Effector CD4-positive, alpha-beta T cell (primary cell): Measurements from ENCODE around the gene CSGALNACT2.
"Not testable (repeated sequence)": the region's sequence is repeated elsewhere in the genome, so short reads cannot be mapped to it uniquely, and the experiment has no call there.

Source experiments
- DNase-seq: peaks from one replicate; pipeline ENCODE4 v3.0.0-alpha.2; 2020

CSGALNACT2 gene

DNA sequence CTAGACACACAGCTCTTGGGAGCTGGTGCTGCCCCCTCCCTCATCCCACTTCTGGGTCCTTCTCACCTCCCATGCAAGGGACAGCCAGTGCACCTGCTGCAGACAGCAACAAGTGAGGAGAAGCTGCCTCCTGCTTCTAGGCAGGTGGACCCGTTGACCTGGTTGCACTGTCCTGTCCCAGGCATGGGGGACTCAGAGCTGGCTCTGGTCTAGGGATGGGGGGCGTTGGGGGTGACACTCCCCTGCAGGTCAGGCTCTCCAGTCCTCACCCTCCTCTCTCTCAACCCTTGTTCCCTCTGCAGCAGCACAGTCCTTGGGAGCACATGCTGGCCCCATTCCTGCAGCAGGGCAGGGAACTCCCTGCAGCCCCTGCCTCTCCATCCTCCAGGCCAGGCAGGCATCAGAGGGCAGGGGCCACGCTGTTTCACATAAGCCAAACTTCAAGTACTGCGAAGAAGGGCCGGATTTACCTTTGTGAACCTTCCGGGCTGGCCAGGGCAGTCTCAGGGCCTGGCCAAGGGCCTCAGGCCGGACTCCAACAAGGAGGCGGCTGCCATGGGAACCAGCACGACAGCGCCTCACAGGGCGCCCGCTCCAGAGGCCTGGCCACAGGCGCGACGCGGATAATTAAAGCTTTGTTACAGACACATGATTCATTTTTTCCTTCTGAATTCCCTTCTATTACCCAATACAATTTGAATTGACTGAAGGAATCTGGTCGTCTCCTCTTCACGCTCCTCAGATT lies 80.1 kb downstream of the CSGALNACT2 start:
- no peak for DNase-seq

DNA sequence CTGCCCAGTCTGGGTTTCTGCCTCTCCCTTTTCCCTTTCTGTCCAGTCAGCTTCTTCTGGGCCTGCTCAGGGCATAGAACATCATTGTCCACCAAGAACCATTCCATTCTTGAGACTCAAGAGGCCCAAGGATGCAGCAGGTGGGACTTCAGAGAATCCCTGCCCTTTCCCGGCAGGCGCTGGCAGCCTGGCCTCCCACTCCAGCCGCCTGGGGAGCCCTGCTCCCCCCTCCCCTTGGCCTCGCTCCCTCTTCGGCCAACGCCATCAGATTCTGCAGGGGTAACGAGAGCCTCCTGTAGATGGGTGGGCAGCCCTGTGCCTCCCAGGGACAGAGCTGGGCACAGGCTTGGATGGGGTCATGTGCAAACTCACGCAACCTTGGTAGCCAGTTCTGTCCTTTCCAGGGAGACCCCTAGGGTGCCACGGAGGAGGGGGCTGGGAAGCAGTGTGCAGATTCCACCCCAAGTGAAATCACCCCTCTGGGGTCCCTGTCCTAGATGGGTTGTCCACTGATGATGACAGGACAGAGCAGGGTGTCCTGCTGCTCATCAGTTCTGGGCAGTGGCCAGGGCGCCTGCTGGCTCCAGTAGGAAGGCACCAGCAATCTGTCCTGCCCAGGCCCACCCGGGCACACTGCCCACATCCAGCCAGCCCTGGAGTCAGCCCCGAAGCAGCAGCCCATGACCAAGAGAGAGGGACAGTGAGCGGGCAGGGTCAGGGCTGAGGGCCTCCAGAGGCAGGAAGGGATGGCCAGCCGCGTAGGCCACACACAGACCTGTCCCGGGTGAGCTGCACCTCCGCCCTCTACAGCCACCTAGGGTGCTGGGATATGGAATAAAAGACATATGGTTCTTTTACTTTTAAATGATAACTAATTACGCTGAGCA lies 80.9 kb downstream of the CSGALNACT2 start:
- no peak for DNase-seq

DNA sequence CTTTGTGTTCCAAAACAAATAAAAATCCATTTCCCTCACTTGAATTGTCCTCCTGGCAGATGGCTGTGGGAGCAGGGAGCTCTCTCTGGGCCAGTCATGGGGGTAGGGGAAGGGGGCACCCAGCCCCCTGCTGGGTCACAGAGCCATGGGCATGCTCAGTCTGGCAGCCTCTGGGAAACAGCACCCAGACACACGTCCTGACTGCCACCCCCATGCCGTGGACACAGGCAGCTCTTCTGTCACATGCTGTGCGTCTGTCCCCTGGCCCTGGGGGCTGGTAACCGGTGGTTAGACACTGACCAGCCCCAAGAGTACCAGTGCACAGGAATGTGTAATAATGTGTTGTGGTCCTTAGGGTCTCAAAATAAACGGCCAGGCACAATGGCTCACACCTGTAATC lies 81.6 kb downstream of the CSGALNACT2 start:
- DNase-seq = no peak

DNA sequence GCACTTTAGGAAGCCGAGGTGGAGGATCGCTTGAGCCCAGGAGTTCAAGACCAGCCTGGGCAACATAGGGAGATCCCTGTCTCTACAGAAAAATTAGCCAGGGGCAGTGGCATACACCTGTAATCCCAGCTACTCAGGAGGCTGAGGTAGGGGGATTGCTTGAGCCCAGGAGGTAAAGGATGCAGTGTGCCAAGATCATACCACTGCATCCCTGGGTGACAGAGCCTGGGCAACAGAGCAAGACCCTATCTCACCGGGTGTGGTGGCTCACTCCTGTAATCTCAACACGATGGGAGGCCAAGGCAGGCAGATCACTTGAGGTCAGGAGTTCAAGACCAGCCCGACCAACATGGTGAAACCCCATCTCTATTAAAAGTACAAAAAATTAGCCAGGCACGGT lies 82.0 kb downstream of the CSGALNACT2 start:
- DNase-seq = not testable (repeated sequence)

DNA sequence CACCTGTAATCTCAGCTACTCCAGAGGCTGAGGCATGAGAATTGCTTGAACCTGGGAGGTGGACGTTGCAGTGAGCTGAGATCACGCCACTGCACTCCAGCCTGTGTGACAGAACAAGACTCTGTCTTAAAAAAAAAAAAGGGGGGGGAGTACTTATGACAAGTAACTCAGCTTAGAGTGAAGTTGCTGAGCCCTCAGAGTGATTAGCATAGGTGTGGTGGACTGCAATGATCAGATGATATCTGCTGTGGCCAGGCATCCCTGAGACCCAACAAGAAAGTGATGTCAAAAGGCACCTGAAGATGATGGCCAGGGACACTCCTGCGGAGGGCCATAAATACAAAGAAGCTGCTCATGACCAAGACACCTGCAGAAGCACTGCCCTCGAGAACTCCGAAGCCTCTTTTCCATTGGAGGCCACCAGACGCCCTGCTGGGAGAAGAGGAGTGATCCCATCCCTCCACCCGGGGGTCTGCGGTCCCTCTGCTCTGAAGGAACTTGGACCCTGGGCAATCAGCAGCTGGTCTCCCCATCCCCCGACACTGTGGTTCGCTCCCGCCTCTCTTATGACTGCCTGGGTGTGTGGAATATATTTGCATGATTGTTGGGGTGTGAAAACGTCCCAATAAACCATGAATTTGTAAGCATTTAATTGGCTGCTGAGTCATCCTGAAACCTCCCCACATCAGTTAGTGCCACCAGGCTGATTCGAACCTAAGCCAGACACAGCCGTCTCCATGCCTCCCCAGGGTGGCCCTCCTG lies 82.6 kb downstream of the CSGALNACT2 start:
- no peak for DNase-seq

DNA sequence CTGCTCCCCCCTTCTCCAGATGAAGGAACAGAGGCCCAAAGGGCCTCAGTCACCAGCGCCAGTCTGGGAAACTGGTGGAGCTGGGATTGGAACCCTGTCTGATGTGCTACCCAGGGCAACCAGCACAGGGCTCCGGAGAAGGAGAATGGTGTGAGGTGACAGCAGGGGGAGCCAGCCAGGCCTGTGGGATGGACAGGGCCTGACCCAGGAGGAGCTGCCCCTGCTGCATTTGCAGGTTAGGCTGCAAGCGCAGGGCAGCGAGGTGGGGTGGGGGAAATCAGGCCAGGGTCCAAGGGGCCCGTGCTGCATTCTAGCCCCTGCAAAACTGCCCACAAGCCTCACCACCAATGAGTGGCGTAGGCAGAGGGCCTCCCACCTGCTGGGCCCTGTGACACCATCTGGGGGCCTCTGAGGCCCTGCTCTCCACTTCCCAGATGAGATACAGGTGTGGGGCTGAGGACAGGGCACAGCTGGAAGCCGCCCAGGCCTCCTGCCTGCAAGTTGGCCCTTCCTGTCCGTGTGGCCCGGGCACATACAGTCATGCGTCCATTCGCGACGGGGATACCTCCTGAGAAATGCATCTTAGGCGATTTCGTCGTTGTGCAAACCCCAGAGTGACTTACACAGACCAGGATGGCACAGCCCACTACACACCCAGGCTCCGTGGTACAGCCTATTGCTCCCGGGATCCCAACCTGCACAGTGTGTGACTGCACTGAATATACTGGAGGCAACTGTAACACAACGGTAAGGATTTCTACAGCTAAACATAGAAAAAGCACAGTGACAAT lies 83.4 kb downstream of the CSGALNACT2 start:
- DNase-seq = peak; percentile 1

DNA sequence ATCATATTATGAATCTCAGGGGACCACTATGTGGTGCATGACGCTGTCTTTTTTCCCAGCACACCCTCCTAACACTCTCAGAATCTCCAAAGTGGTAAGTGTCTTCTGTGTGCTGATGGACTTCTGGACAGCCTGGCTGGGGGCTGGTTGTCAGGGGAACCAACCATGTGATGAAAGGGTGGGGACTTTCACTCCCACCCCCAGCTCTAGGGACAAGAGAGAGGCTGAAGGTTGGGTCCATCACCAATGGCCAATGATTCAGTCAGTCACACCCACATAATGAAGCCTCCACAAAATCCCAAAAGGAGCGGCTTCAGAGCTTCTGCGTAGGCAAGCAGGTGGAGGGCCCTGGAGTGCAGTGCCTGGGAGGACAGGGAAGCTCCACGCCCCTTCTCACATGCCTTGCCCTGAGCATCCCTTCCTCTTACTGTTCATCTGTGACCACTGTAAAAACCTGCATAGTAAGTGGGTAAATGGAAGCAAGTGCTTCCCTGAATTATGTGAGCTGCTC lies 84.0 kb downstream of the CSGALNACT2 start:
- no peak for DNase-seq

DNA sequence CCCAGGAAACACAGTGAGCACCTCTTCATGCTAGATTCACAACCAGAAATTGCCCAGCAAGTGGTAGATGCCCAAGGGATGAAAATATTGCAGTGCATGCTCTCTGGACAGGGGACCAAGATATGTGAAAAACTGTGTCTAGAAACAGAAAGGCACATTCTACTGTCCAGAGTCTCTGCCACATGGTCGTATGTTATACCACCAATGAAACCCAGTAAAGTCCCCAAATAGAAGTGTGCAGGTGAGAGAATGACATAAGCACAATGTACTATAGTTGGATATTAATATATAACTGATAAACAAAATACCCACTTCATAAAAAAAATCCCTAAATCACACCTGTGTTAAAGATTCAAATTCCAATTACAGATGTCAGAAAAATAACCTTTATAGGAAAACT lies 84.8 kb downstream of the CSGALNACT2 start:
- DNase-seq = no peak

DNA sequence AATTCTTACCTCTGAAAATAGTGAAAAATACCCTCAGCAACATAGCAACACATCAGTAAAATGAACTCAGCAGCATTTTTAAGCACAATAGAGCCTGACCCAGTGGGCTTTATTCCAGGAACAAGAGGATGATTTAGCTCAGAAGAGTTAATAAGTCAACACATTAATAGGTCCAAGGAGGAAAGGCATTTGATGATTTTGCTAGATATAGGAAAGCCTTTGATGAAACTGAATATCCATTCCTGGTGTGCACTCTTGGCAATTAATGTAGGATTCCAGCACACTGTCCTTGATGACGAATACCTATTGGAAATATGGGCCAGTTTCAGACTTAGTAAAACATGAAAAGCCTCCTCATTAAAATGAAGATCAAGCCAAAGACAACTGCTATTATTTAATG lies 86.1 kb downstream of the CSGALNACT2 start:
- no peak for DNase-seq

DNA sequence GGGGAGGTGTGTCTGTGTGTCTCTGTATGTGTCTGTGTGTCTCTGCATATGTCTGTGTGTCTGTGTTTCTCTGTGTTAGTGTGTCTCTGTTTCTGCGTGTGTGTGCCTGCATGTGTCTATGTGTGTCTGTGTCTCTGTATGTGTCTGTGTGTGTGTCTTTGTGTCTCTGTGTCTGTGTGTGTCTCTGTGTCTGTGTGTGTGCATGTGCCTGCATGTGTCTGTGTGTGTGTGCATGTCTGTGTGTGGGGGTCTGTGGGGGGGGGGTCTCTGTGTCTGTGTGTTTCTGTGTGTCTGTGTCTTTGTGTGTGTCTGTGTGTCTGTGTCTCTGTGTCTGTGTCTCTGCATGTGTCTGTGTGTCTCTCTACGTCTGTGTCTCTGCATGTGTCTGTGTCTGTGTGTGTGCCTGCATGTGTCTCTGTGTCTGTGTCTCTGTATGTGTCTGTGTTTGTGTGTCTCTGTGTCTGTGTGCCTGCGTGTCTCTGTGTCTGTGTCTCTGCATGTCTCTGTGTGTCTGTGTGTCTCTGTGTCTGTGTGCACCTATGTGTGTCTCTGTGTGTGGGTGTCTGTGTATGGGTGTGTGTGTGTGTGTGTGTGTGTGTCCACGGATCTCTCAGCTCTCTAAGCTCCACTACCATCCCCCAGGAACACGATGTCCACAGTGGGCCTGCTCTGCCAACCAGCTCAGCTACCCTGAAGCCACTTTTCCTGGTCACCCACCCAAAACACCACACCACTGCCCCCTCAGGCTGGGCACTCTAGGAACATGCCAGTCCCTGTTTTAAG lies 87.0 kb downstream of the CSGALNACT2 start:
- peak; percentile 1 for DNase-seq

DNA sequence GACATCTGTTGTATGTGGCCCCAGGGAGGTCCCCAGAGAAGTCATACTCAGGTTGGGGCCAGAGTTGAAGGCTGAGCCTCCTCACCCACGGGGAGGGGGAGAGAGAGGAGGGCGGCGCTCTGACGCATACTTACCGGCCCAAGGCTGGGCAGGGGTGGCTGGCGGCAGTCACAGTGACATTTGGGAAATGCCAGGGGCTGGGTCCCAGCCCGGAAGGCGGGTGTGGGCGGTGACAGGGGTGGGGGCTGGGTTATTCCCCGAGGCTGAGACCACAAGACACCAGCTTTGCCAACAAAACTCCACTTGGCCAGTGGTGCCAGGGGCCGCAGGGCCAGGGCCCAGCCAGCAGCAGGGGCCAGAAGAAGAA lies 87.5 kb downstream of the CSGALNACT2 start:
- no peak for DNase-seq

DNA sequence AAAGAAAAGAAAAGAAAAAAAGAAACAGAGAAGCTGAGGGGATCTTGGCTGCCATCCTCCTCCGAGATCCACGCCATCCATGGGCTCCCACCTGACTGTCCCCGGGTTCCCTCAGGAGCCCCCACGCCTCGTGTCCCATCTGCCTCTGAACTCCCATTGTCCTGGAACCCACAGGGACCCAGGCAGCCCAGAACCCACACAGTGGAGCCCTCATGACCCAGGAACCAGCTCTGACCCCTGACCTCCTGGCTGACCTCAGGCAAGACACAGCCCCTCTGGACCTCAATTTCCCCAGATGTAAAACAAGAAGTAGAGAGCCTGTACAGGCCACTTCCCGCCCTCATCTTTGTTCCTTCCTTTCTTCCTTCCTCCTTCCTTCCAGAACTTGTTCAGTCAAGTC lies 88.2 kb downstream of the CSGALNACT2 start:
- DNase-seq = no peak

DNA sequence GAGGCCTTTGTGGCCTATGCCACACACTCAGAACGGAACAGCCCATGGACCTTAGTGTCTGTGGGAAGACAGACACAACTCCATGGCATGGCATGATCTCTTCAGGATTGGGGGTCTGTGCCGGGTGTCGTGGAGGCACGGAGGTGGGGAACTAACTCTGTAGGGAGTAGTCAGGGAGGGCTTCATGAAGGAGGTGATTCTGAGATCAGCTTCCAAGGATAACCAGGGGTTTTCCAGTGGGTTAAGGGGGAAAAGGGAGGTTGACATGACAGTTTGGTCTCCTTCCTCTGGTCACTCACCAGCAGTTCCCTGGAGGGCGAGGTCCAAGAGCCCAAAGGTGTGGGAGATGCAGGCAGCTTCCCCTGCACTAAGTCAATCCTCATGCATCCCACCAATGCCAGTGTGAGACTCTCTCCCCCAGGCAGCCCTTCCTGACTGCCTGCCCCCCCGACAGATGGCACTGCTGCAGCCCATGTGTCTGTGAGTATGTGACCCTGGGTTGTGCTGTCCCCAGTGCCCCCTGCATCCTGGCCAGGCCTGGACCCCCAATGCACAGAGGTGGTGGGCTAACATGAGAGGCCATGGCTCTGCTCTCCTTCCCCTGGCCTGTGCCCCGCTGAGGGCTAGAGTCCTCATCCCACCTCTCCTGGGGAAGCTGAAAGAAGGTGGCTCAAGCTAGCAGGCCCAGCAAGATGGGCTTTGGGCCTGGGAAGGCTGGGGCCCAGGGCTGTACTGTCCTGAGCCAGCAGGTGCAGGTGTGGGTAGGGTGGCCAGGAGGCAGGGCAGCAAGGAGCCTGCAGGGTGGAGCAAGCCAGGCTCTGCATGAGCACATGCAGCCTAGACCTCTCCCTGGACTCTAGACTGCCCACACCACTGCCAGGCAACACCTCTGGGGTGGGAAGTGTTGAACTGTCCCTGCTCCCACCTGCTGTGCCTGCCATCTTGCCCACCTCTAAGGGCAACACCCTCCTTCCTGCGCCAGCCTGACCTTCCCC lies 88.9 kb downstream of the CSGALNACT2 start:
- peak; percentile 1 for DNase-seq

DNA sequence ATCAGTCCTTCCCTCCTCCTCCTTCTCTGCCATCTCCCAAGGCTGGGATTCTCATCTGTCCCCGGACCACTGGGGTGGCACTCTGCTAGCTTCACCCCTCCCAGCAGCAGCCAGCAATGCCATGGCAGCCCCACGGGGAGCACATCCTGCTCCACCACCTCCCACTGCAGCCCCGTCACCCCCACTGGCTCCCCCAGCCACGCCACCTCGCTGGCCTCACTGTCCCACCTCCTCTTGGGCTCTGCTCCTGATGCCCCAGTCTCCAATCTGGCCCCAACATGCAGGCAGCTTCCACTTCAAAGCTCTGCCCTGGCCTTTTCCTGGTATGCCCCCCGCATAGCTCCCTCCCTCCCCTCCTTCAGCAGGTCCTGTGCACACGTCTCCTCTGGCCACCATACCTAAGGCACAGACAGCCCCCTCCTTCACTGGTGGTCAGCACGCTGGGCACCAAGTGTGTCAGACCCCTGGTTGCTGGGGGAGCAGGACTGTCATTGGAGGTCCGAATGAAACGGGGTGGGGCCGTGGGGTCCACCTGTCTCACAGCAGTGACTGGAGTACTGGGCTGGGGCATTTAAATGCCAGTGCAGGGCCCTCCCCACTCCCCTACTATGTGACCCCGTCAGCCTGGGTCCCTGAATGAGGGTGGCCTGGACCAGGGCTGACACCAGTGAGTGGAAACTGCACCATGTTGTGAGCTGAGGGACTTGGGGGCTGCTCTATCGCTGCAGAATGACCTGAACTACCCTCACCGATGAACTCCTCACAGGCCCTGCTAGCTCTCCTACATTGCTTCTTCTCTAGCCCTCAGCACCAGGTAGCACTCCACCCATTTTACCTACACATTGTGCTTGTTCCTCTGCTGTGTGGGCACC lies 89.9 kb downstream of the CSGALNACT2 start:
- peak; percentile 1 for DNase-seq

DNA sequence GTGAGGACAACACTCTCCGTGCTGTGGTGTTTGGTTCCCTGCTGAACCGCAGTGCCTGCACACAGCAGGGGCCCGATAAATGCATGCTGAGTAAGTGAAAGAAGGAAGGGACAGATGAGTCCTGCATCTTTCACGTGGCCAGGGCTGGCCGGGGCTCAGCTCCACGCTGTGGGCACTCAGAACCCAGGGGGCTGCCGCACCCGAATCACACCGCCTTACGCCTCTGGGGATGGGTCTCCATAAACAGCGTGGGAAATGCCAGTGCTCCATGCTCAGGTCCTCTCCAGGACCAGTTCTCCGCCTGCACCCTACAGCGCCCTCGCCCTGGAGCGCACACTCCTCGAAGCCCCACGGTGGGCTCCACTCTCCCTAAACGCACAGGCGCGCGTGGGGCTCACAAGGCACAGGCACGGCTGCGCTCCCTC lies 90.5 kb downstream of the CSGALNACT2 start:
- DNase-seq = no peak

DNA sequence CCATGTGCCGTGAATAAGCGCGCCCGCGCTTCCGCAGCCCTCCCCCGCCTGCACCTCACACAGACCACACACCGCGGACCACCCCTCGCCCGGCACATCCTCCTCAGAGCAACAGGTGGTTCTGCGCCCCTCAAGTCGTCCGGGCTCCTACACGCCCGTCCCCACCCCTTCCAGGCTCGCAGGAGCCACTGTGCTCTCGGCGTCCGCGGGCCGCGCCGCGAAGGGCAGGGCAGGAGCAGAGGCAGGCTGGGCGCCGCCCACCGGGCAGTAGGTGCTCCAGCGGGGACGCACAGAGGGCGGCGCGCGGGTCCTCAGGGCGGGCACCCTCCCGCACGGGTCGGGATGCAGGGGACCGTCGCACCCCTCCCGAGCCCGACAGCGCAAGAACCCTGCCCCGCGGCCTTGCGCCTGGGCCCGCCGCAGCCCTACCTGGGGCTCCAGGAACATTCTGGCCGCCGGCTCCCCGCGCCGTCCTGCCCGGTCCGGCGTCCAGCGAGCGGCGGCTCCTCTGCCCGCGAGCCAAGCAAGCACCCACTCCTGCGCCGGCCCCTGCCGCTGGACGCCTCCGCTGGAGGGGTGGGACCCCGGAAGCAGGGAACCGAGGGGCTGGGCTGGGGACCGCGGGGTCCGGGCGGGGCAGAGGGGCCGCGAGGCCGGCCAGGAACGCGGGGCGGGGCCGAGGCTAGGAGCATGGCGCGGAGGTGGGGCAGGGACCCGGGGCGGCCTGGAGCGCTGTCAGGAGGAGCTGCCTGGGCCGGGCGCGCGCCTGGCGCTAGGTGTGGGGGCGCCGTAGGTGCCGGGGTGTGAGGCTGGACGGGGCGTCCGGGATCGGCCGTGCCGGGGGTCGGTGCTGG lies 91.2 kb downstream of the CSGALNACT2 start:
- peak; percentile 5 for DNase-seq

DNA sequence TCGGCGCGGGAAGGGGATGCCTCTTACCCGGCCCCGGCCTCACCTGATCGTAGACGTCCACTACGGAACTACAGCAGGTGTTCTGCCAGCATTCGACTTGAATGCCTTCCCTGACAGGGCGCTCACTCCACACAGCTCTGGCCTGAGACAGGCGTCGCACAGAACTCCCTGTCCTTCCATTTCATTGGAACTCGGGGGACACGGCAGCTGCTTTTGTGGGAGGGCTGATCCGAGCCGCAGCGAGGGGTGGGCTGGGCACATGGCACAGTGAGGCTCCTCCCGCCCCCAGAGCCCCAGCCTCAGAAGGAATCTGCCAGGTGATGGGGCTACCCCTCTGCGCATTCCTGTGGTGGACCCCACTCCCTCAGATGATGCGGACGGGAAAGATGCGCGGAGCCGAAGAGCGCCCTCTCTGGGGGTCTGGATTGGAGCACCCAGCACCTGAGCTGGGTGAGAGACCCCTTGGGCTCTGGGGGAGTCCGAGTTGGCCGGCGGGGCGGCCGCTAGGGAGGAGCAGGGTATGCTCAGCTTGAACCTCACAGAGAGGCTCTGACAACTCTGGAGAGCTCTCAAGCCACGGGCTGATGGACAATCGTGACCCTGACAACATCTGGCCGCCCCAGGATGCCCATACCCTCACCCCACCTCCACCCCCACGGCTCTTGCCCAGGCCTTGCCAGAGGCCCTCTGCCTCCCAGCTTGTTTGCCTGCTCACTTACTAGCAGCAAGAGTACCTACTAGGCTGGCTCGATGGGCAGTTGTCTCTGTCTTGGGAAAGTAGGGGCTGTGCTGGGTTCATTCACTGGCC lies 92.1 kb downstream of the CSGALNACT2 start:
- peak; percentile 1 for DNase-seq
